Uterus (tissue), 2 donors: Measurements from ENCODE around the gene GRIN2A.

Experiments used
- POLR2A ChIP-seq, 2 donors: fragments of 450-650 bp; IDR thresholded peaks; one replicate each; pipeline ENCODE4 v1.6.1; 2016; ENCODE audit warnings: antibody characterized with exemption in 2 of 2, mild to moderate bottlenecking in 1 of 2, moderate library complexity in 1 of 2
- TF ChIP-seq, protein P1 (sequence below), 4 experiments: fragments of 200-600 bp in 2 of 4; fragments of 450-650 bp in 2 of 4; sonication (generic) in 2 of 4; IDR thresholded peaks; one replicate each; pipeline ENCODE4 v1.5.1; 2016 to 2019; ENCODE audit warnings: antibody characterized with exemption in 4 of 4, mild to moderate bottlenecking in 2 of 4, moderate library complexity in 1 of 4

DNA sequence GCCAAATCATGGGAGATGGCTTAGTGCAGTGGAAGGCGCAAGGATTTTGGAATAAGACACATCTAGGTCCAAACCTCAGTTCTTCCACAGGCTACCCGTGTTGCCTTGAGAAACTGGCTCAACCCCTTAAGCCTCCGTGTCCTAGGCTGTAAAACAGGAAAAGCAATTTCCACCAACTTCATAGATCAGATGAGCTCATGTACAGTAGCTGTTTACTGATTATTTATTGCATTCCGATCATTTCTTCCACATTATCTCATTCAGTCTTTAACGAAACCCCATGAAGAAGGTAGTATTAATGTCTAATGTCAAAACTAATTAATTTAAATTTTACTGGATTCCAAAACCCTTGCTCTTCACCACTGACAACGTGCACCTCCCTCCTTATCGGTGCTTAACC lies 231.6 kb downstream of the GRIN2A start:
- TF ChIP-seq, protein P1, sequence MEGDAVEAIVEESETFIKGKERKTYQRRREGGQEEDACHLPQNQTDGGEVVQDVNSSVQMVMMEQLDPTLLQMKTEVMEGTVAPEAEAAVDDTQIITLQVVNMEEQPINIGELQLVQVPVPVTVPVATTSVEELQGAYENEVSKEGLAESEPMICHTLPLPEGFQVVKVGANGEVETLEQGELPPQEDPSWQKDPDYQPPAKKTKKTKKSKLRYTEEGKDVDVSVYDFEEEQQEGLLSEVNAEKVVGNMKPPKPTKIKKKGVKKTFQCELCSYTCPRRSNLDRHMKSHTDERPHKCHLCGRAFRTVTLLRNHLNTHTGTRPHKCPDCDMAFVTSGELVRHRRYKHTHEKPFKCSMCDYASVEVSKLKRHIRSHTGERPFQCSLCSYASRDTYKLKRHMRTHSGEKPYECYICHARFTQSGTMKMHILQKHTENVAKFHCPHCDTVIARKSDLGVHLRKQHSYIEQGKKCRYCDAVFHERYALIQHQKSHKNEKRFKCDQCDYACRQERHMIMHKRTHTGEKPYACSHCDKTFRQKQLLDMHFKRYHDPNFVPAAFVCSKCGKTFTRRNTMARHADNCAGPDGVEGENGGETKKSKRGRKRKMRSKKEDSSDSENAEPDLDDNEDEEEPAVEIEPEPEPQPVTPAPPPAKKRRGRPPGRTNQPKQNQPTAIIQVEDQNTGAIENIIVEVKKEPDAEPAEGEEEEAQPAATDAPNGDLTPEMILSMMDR (IDR thresholded peaks at IDR 0.05), result no peak
- no peak for TF ChIP-seq POLR2A (IDR thresholded peaks at IDR 0.05)
